ENCODE data around the gene PDCD2L.
"Not testable (repeated sequence)": the region's sequence is repeated elsewhere in the genome, so short reads cannot be mapped to it uniquely, and the experiment has no call there.

The PDCD2L gene

DNA sequence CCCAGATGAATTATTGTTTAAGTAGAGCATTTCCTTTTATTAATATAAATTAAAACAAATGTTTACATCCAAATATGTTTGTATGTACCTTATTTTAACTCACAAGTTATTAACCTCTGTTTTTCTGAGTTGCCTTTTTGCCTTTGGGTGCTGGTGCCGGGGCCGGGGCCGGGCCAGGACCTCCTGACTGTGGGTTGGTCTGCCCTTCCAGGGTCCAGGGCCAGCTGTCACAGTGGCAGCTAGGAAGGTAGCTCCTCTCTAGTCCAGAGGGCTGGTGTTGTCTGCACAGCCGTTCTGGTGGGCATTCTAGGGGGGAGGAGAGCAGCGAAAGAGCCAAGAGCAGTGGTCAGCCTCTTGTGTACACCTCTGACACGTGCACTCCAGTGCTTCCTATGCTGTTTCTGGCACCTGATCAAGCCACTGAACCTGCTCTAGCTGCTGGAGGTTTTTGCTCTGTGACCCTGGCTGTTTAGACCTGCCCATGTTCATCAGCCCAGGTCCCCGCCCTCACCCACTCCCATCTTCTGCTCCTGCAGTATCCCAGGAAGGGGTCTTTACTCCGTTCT lies 22.0 kb downstream of the PDCD2L start:
- peaks cover 16% of the 10 kb centered on the region for H3K4me1 Mint-ChIP-seq (ENCODE audit: low read depth)
- peaks cover 2% of the 10 kb centered on the region for H3K36me3 Mint-ChIP-seq (ENCODE audit: low read depth)
- H3K9me3 Mint-ChIP-seq = no peaks in the 10 kb centered on the region
- no peak overlapping the region for H3K4me3 Mint-ChIP-seq
- no peak overlapping the region for H3K27ac Mint-ChIP-seq
- no peaks in the 10 kb centered on the region for H3K27me3 Mint-ChIP-seq (ENCODE audit: low read depth)

DNA sequence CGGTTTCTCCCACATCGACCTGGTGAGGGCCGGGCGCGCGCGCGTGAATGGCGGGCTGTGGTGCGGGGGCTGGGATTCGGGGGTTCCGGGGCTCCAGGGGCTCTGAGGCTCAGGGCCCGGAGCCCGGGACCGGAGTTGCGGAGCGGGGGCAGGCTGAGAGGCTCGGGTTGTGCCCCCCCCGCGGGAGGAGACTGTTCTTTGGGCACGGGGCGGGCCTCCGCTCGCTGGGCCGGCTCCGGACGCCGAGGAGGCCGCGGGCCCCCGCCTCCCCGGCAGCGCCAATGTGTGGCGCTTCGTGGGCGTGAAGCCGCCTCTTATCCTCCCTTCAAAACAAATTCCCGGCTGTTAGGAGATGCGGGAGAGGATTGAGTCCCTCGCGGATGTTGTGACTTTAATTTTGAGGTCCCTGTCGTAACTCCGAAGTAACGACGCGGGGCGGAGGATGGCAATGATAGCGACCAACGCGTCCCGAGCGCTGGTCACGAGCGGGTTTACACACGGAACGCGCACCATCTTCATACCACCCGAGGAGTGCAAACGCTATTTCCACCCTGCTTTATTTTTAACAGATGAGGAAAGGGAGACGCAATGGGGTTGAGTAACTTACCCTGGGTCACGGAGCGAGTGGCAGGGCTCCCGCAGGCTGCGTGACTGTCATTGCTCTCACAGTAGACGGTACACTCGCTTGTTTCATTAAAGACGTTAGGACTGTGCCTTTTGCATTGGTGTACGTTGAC lies 24.5 kb downstream of the PDCD2L start:
- Mint-ChIP-seq H3K36me3 (ENCODE audit: low read depth) (peaks cover 10% of the 10 kb centered on the region), H3K4me3 (peak overlapping the region; percentile 87), H3K9me3 (no peaks in the 10 kb centered on the region), H3K4me1 (ENCODE audit: low read depth) (peaks cover 23% of the 10 kb centered on the region), H3K27ac (peak overlapping the region; percentile 93), H3K27me3 (ENCODE audit: low read depth) (no peaks in the 10 kb centered on the region)

DNA sequence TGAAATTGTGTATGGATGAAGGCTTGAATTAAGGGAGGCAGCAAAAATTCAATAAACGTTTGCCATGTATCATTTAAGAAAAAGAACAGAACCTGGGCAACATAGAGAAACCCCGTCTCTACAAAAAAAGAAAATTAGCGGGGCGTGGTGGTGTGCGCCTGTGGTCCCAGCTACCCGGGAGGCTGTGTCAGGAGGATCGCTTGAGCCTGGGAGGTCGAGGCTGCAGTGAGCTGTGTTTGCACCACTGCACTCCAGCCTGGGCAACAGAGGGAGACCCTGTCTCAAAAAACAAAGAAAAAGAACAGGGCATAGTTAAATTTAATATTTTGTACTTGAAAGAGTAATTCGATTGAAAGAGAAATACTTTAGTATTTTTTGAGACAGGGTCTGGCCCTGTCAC lies 25.4 kb downstream of the PDCD2L start:
- Mint-ChIP-seq H3K36me3 (ENCODE audit: low read depth) (peaks cover 13% of the 10 kb centered on the region), H3K4me1 (ENCODE audit: low read depth) (peaks cover 26% of the 10 kb centered on the region), H3K27me3 (ENCODE audit: low read depth) (no peaks in the 10 kb centered on the region), H3K4me3 (peak overlapping the region; percentile 87), H3K9me3 (no peaks in the 10 kb centered on the region), H3K27ac (no peak overlapping the region)

DNA sequence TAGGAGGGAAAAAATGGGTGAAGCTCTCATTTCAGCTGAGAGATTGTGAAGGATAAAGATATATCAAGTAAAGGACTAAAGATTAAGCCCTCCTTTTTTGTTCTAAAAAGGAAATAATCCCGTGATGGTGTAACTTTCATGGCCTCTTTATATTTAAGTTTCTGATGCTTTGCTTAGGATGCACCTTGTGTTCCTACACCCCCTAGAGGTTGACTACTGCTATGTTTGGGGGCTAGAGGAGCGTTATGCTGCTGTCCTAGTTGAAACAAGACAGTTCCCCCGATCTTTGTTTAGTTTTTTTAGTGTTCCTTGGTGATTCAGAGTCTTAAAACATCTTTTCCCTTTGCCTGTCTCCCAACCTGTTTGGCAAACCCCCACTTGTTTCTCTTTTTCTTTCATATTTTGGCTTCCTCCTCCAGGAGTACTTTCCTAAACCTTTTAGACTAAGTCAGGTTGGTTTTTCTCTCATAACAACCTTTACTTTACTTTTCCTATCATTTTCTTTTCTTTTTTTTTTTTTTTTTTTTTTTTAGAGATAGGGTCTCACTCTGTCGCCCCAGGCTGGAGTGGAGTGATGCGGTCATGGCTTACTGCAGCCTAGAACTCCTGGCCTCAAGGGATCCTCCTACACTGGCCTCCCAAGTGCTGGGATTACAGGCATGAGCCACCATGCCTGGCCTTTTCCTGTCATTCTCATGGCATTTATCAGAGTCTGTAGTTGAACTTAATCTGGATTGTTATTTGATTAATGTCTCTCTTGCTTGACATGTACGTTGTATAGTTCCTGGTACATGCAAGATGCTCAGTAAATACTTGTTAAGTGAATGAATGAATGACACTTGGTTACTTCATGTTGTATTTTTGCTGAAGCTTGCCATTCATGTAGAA lies 26.8 kb downstream of the PDCD2L start:
- peaks cover 13% of the 10 kb centered on the region for H3K36me3 Mint-ChIP-seq (ENCODE audit: low read depth)
- peaks cover 26% of the 10 kb centered on the region for H3K4me1 Mint-ChIP-seq (ENCODE audit: low read depth)

DNA sequence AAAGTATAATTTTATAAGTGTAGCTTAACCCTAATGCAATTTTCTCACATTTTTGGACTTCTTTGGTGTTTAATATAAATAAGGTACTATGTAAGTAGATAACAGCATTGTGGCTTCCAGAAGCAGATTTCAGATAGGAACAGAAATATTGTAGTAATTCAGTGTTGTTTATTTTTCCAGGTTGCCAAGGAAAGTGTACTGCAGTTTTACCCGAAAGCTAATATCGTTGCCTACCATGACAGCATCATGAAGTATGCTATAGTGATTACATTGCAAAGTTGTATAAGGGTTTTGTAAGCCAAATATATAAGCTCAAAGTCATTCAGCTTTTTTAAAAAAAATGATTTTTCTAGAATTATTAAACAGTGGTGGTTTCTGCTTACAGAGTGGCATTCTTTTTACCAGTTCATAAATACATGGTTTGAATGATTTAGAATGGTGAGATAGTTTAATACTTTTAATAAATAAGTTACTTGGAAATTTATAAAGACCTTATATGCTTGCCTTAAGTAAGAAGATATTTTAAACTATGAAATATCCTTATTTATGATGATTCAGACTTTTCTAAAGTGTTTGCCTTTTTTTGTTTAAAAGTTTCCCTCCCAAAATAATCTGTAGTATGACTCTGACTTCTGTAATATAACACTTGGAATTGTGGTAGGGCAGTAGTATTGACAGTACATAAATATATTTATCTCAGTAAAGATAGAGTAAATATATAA lies 27.6 kb downstream of the PDCD2L start:
- Mint-ChIP-seq H3K9me3 (no peaks in the 10 kb centered on the region), H3K36me3 (ENCODE audit: low read depth) (peaks cover 16% of the 10 kb centered on the region), H3K27ac (no peak overlapping the region), H3K4me1 (ENCODE audit: low read depth) (peaks cover 26% of the 10 kb centered on the region), H3K27me3 (ENCODE audit: low read depth) (no peaks in the 10 kb centered on the region), H3K4me3 (no peak overlapping the region)

More for the DNA sequence above, 26.8 kb downstream of the PDCD2L start:
- Mint-ChIP-seq H3K9me3 (no peaks in the 10 kb centered on the region), H3K27me3 (ENCODE audit: low read depth) (no peaks in the 10 kb centered on the region), H3K4me3 (peak overlapping the region; percentile 87), H3K27ac (peak overlapping the region; percentile 50)

DNA sequence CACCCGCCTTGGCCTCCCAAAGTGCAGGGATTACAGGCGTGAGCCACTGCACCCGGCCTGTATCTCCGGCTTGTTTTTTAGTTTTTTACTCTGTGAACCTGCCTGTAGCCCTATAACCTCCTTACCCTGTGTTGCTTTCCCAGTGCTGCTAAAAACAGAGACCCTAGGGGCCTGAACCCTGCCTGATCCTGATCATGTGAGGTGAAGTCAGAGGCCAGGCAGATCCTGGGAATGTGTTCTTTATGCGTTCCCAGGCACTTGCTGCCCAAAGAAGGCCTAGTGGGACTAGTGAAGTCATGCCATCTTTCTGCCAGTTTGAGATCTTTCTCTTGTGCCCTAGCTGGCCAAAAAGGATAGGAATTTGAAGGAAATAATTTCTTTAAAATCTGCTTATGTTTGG lies 28.6 kb downstream of the PDCD2L start:
- Mint-ChIP-seq H3K27me3 (ENCODE audit: low read depth) (no peaks in the 10 kb centered on the region), H3K4me3 (no peak overlapping the region), H3K36me3 (ENCODE audit: low read depth) (peaks cover 19% of the 10 kb centered on the region), H3K9me3 (no peaks in the 10 kb centered on the region), H3K4me1 (ENCODE audit: low read depth) (peaks cover 26% of the 10 kb centered on the region), H3K27ac (no peak overlapping the region)

DNA sequence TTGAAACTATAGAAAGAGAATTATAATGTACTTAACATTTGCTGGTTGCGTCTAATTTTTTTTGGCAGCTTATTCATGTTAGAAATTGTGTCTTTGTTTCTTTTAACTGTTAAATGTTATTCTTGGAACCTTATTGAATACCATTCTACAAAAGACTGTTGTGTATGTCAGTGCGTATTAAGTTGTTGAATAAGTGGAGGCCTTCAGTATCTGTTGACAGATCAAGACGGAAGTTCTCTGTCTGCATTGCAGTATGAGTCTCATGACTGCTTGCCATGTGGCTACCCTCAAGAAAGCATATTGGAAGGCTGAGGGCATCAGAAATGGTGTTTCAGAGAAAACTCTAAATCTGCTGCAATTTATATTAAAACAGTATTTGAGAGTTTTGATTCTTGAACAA lies 32.5 kb downstream of the PDCD2L start:
- peaks cover 8% of the 10 kb centered on the region for H3K4me1 Mint-ChIP-seq (ENCODE audit: low read depth)
- no peaks in the 10 kb centered on the region for H3K9me3 Mint-ChIP-seq
- H3K4me3 Mint-ChIP-seq = no peak overlapping the region
- H3K27ac Mint-ChIP-seq = no peak overlapping the region
- H3K27me3 Mint-ChIP-seq (ENCODE audit: low read depth) = no peaks in the 10 kb centered on the region
- H3K36me3 Mint-ChIP-seq (ENCODE audit: low read depth) = peaks cover 34% of the 10 kb centered on the region

DNA sequence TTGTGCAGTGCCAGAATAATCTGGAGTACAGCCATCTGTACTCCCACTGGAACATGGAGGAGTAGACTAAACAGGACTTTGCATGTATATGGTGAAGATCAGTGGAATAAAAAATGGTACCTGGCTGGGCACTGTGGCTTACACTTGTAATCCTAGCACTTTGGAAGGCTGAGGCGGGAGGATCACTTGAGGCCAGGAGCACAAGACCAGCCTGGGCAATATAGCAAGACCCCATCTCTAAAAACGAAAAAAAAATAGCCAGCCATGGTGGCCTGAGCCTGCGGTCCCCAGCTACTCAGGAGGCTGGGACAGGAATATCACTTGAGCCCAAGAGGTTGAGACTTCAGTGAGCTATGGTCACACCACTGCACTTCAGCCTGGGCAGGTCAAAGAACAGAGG lies 44.0 kb downstream of the PDCD2L start:
- Mint-ChIP-seq H3K36me3 (ENCODE audit: low read depth) (peaks cover 57% of the 10 kb centered on the region), H3K27ac (peak overlapping the region; percentile 61), H3K27me3 (ENCODE audit: low read depth) (no peaks in the 10 kb centered on the region), H3K4me1 (ENCODE audit: low read depth) (peaks cover 4% of the 10 kb centered on the region), H3K9me3 (no peaks in the 10 kb centered on the region), H3K4me3 (no peak overlapping the region)

DNA sequence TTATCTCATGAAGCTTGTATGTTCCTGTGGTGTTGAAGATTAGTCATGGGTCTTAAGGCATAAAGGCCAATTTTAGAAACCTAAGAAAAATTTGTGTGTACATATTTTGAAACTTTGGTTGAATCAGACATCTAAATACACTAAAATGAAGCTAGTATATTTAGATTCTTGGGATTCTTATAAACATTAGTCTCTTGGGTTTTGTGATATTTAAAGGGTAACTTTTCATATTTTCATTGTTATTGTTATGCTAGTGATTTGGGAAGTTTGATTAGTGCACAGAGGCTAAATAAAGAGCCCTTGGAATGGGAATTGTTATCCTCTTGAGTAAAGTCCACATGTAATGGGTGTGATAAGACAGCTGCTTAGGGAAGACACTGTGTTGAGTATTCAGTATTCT lies 48.5 kb downstream of the PDCD2L start:
- Mint-ChIP-seq H3K4me3 (no peak overlapping the region), H3K9me3 (no peaks in the 10 kb centered on the region), H3K27ac (no peak overlapping the region), H3K36me3 (ENCODE audit: low read depth) (peaks cover 44% of the 10 kb centered on the region), H3K4me1 (ENCODE audit: low read depth) (peaks cover 8% of the 10 kb centered on the region), H3K27me3 (ENCODE audit: low read depth) (no peaks in the 10 kb centered on the region)

DNA sequence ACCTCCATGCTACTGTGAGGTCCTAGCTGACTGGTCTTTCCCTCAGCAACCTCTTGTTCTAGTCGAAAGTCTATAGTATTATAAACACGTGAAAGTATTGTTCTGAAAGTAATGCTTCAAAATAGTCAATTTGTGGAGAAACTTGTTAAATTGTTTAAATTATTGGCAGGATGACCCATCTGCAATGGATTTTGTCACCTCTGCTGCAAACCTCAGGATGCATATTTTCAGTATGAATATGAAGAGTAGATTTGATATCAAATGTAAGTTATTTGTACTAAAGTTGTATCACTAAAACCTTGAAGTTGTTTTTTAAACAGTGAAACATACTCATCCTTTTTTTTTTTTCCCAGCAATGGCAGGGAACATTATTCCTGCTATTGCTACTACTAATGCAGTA lies 49.9 kb downstream of the PDCD2L start:
- no peaks in the 10 kb centered on the region for H3K27me3 Mint-ChIP-seq (ENCODE audit: low read depth)
- H3K4me3 Mint-ChIP-seq = no peak overlapping the region
- H3K36me3 Mint-ChIP-seq (ENCODE audit: low read depth) = peaks cover 44% of the 10 kb centered on the region
- peaks cover 9% of the 10 kb centered on the region for H3K4me1 Mint-ChIP-seq (ENCODE audit: low read depth)
- no peak overlapping the region for H3K27ac Mint-ChIP-seq
- no peaks in the 10 kb centered on the region for H3K9me3 Mint-ChIP-seq

DNA sequence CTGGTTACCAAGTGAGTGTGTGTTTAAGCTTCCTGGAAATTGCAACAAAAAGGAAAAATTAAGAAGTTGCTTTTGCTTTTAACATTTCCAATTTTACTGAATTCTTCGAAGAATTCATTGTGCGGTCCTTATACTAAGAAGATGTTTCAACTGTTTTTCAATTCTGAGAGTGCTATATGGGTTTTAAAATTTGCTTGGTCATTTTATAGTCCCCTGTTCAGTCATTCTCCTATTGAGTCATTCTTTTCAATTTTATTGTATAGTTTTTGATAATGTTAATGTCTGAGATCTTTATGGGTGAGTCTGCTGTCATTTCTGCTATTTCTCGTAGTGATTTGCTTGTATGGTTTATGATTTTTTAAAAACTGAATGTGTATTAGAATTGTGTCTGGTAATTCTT lies 50.5 kb downstream of the PDCD2L start:
- H3K27ac Mint-ChIP-seq = no peak overlapping the region

DNA sequence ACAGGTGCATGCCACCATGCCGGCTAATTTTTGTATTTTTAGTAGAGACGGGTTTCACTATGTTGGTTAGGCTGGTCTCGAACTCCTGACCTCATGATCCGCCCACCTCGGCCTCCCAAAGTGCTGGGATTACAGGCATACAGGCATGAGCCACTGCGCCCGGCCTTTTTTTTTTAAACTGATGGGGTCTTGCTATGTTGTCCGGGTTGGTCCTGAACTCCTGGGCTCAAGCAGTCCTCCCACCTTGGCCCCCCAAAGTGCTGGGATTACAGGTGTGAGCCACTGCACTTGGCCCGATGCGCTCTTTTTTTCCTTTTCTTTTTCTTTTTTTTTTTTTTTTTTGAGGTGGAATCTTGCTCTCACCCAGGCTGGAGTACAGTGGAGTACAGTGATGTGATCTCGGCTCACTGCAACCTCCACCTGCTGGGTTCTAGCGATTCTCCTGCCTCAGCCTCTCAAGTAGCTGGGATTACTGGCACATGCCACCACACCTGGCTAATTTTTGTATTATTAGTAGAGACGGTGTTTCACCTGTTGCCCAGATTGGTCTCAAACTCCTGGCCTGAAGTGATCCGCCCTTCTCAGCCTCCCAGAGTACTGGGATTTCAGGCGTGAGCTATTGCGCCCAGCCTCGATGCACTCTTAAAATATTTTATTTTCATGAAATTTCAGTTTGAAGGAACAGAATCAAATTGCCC lies 51.7 kb downstream of the PDCD2L start:
- H3K4me1 Mint-ChIP-seq (ENCODE audit: low read depth); H3K4me3 Mint-ChIP-seq; H3K27me3 Mint-ChIP-seq (ENCODE audit: low read depth); H3K9me3 Mint-ChIP-seq; H3K27ac Mint-ChIP-seq: not testable (repeated sequence)
- H3K36me3 Mint-ChIP-seq (ENCODE audit: low read depth) = peaks cover 51% of the 10 kb centered on the region

More for the DNA sequence above, 50.5 kb downstream of the PDCD2L start:
- Mint-ChIP-seq H3K27me3 (ENCODE audit: low read depth) (no peaks in the 10 kb centered on the region), H3K36me3 (ENCODE audit: low read depth) (peaks cover 45% of the 10 kb centered on the region), H3K4me3 (no peak overlapping the region), H3K9me3 (no peaks in the 10 kb centered on the region), H3K4me1 (ENCODE audit: low read depth) (peaks cover 9% of the 10 kb centered on the region)

DNA sequence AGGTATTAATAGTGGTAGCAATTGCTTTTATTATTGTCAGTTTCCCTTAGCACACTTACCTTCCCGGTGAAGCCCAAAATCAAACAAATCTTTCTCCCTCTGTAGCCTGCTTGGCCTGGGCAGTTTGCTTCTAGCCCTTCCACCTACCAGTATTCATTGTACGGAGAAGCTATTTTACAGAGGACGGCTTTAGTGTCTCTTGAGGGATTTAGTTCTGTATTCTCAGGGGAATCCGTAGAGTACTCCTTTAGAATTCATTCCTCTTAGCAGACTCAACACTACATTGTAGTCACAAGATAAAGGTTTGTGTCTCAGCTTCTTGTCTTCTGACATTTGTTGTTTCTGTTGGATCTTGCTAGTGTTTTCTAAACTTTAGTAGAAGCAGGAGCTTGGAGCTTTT lies 53.2 kb downstream of the PDCD2L start:
- Mint-ChIP-seq H3K4me1 (ENCODE audit: low read depth) (peaks cover 10% of the 10 kb centered on the region), H3K9me3 (no peaks in the 10 kb centered on the region), H3K36me3 (ENCODE audit: low read depth) (peaks cover 59% of the 10 kb centered on the region), H3K4me3 (no peak overlapping the region), H3K27me3 (ENCODE audit: low read depth) (no peaks in the 10 kb centered on the region), H3K27ac (no peak overlapping the region)

DNA sequence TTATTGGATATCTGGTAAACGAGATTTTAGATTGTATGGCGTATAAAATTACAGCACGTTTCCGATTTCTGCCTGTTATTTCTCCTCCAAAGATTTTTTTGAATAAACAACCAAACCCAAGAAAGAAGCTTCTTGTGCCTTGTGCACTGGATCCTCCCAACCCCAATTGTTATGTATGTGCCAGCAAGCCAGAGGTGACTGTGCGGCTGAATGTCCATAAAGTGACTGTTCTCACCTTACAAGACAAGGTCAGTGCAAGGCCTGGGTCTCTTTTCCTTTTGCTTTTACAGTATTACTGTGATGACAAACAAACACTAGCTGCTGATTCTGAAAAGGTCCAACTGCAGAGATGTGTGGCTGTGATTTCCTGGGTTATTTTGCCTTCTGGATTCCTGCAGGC lies 54.5 kb downstream of the PDCD2L start:
- H3K9me3 Mint-ChIP-seq = no peaks in the 10 kb centered on the region
- no peak overlapping the region for H3K27ac Mint-ChIP-seq
- H3K36me3 Mint-ChIP-seq (ENCODE audit: low read depth) = peaks cover 60% of the 10 kb centered on the region
- H3K27me3 Mint-ChIP-seq (ENCODE audit: low read depth) = no peaks in the 10 kb centered on the region
- H3K4me1 Mint-ChIP-seq (ENCODE audit: low read depth) = peaks cover 10% of the 10 kb centered on the region
- no peak overlapping the region for H3K4me3 Mint-ChIP-seq

Measured in T-helper 1 cell treated with Interleukin-12 subunit alpha and Interleukin-12 subunit beta and Interleukin-4 antibody, amounts not matched to agents 30 μg/mL and 1 μg/mL, for 36 hours (primary cell).